ENCODE measurements around the gene EXOSC3.

The EXOSC3 gene

DNA sequence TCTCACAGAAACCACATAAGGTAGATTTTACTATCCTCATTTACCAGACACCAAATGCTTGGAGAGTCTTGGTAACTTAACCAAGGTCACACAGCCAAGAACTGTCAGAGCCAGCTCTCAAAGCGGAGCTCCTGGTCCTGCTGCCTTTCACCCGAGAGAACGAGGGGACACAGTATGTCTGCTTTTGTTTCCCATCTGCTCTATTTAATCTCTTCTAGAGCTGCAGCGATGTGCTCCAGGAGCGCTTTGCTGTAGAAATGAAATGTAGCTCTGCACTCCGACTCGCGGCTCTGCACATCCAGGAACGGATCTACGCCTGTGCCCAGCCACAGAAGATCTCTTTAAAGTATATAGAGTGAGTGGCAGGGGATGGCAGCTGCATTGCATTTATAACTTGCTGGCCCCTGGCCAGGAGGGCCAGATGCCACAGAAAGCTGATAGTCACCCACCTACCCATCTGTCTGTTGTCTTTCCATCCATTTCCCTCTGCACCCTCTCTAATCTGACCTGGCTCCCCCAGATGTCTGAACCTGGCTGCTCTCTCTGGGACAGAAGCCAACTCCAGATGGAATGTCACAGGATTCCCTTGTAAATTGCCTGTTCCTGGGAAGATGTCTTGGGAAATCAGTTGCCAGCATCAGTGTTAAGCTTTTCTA lies 52.6 kb downstream of the EXOSC3 start:
- no peak for DNase-seq

GRCh38 chr9:37730839-37731238 lies 54.0 kb downstream of the EXOSC3 start:
- no peak for DNase-seq

DNA sequence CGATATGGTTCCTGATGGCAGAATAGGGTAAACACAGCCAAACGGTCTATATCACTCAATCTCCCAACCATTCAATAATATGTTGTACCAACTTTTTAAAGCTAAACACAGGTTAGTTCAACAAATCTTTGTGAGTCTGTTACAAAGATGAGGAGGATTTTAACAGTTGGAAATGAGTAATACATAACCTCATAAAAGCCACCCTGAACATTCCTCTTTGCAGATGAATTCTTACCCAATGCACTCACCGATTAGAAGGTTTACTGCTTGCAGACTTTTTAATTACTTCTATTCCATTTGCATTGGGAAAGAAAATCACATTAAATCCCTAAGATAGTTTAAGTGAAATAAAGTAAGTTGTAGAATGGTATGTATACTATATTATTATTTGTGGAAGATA lies 54.6 kb downstream of the EXOSC3 start:
- no peak for DNase-seq

Data from CD4-positive, alpha-beta T cell treated with Interleukin-15 for 1 hour (primary cell).